Kidney (tissue), 22 donors: ENCODE results near the gene SLC7A1. TPM values are rescaled to one million over a fixed set of nuclear protein-coding genes. Genes with fewer than 3 reads are reported as not detected.
A peak's percentile ranks its signal among the peaks of the same experiment; 100 is the strongest.
"Not testable (repeated sequence)": the region's sequence is repeated elsewhere in the genome, so short reads cannot be mapped to it uniquely, and the experiment has no call there.

ENCODE experiments used
- DNase-seq, 5 donors: peaks; one replicate each; pipeline ENCODE4 v3.0.0-alpha.2; 2013 to 2020
- FAIRE-seq: peaks from 2 replicates; lab custom pipeline; 2012; peaks lifted over from hg19 to GRCh38; lab: Jason Lieb, UNC
- H3K27ac ChIP-seq, 2 donors: one replicate each; pipeline ENCODE4 v1.7.0; 2013; ENCODE audit warnings: low read depth in 2 of 2, low read length in 2 of 2, inconsistent platforms in 1 of 2
- H3K27me3 ChIP-seq: one replicate; pipeline ENCODE4 v1.7.1; 2013; ENCODE audit warnings: low read length, inconsistent platforms; ENCODE audit not compliant: control insufficient read depth, insufficient read depth
- H3K36me3 ChIP-seq, 3 donors: one replicate each; pipeline versions ENCODE4 v1.7.0 to v1.7.1; 2013; ENCODE audit warnings: low read length in 3 of 3, control low read depth in 1 of 3, inconsistent platforms in 1 of 3; ENCODE audit not compliant: insufficient read depth in 3 of 3, control insufficient read depth in 2 of 3
- H3K4me1 ChIP-seq, 3 donors: one replicate each; pipeline versions ENCODE4 v1.7.0 to v1.7.1; 2013; ENCODE audit warnings: low read length in 3 of 3, inconsistent platforms in 1 of 3, low read depth in 1 of 3; ENCODE audit not compliant: control insufficient read depth in 2 of 3, insufficient read depth in 2 of 3
- H3K4me3 ChIP-seq, 3 donors: one replicate each; pipeline versions ENCODE4 v1.7.0 to v1.8.1; 2013; ENCODE audit warnings: low read length in 3 of 3, control low read depth in 1 of 3, inconsistent platforms in 1 of 3
- H3K9ac ChIP-seq, 3 donors: one replicate each; pipeline versions ENCODE4 v1.7.0 to v1.7.1; 2013; ENCODE audit warnings: low read length in 3 of 3, control low read depth in 1 of 3, inconsistent platforms in 1 of 3
- H3K9me3 ChIP-seq, 3 donors: one replicate each; pipeline versions ENCODE4 v1.7.0 to v1.7.1; 2013; ENCODE audit warnings: low read length in 3 of 3, control low read depth in 1 of 3, inconsistent platforms in 1 of 3; ENCODE audit not compliant: control insufficient read depth in 2 of 3, insufficient read depth in 1 of 3
- intact Hi-C: fragments of 100-400 bp; cut with DNase I; formaldehyde crosslinking; loops from one replicate; pipeline ENCODE4 v1.11.1; 2022
- long read RNA-seq, 10 donors: library from polyadenylated mRNA in 1 of 10; unstranded in 1 of 10; transcript quantifications; one replicate each; pipeline ENCODE4 v2.0.0 and lab custom pipeline, GENCODE V29; 2021 to 2026
- polyA plus RNA-seq: library from polyadenylated mRNA; stranded (reverse); fragments of 350-450 nt; fragmentation: Illumina TruSeq; extraction: RNeasy Lipid Tissue Mini Kit (QIAGEN cat#74804); gene quantifications from one replicate; pipeline ENCODE4 v1.2.3, GENCODE V29; 2014; ENCODE audit warnings: low read depth, low replicate concordance; ENCODE audit not compliant: insufficient read depth
- total RNA-seq: library from RNA; stranded (reverse); fragmentation: NEBNext Ultra II Directional; extraction: Animal tissue kit (Norgen Biotek cat#: 25700); gene quantifications from one replicate; pipeline ENCODE4 v1.2.1, GENCODE V29; 2021
- TF ChIP-seq, protein P1 (sequence below): IDR thresholded peaks from 3 replicates; pipeline ENCODE4 v1.5.1; 2012; ENCODE audit warnings: mild to moderate bottlenecking, moderate library complexity, borderline replicate concordance; ENCODE audit not compliant: insufficient read depth; ENCODE audit errors: extremely low read depth
- donor health status: control.
- donor health status: control.
- donor health status: control.
- donor health status: control.
- donor health status: control.
- donor health status: DM: yes; HTN: yes; CAD: no.
- donor health status: Normal renal cell carcinoma (clear cell type).

The SLC7A1 gene
- total RNA-seq (64.5 TPM), polyA plus RNA-seq (2.8 TPM)
- long read RNA-seq, donor 1, full-length matches to known transcripts: 7 of 7 reads
- long read RNA-seq, donor 1, partial matches to known transcripts: 0 of 7 reads
- long read RNA-seq, donor 1, other reads (novel, unspliced or antisense): 0 of 7 reads
- long read RNA-seq, donor 2, full-length matches to known transcripts: 4 of 4 reads
- long read RNA-seq, donor 2, partial matches to known transcripts: 0 of 4 reads
- long read RNA-seq, donor 2, other reads (novel, unspliced or antisense): 0 of 4 reads
- long read RNA-seq, donor 3, full-length matches to known transcripts: 3 of 3 reads
- long read RNA-seq, donor 3, partial matches to known transcripts: 0 of 3 reads
- long read RNA-seq, donor 3, other reads (novel, unspliced or antisense): 0 of 3 reads
- long read RNA-seq, donor 4: 0 reads
- long read RNA-seq, donor 5: 0 reads
- long read RNA-seq, donor 6, full-length matches to known transcripts: 1 of 1 reads
- long read RNA-seq, donor 6, partial matches to known transcripts: 0 of 1 reads
- long read RNA-seq, donor 6, other reads (novel, unspliced or antisense): 0 of 1 reads
- long read RNA-seq, donor 7, full-length matches to known transcripts: 3 of 36 reads
- long read RNA-seq, donor 7, partial matches to known transcripts: 6 of 36 reads
- long read RNA-seq, donor 7, other reads (novel, unspliced or antisense): 27 of 36 reads
- long read RNA-seq, donor 8: 0 reads
- long read RNA-seq, donor 9: 0 reads
- long read RNA-seq, donor 10, full-length matches to known transcripts: 1 of 1 reads
- long read RNA-seq, donor 10, partial matches to known transcripts: 0 of 1 reads
- long read RNA-seq, donor 10, other reads (novel, unspliced or antisense): 0 of 1 reads

- peak within 1 kb of the TSS in 2 of 3 donors; percentile 11 to 68 for H3K9ac ChIP-seq
- H3K27me3 ChIP-seq: peaks cover 3% of the 10 kb centered on the region
- TF ChIP-seq, protein P1, sequence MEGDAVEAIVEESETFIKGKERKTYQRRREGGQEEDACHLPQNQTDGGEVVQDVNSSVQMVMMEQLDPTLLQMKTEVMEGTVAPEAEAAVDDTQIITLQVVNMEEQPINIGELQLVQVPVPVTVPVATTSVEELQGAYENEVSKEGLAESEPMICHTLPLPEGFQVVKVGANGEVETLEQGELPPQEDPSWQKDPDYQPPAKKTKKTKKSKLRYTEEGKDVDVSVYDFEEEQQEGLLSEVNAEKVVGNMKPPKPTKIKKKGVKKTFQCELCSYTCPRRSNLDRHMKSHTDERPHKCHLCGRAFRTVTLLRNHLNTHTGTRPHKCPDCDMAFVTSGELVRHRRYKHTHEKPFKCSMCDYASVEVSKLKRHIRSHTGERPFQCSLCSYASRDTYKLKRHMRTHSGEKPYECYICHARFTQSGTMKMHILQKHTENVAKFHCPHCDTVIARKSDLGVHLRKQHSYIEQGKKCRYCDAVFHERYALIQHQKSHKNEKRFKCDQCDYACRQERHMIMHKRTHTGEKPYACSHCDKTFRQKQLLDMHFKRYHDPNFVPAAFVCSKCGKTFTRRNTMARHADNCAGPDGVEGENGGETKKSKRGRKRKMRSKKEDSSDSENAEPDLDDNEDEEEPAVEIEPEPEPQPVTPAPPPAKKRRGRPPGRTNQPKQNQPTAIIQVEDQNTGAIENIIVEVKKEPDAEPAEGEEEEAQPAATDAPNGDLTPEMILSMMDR: no peak
- H3K27ac ChIP-seq: peak within 1 kb of the TSS; percentile 56 to 61
- peak; percentile 81 to 93 (median 90) for DNase-seq
- intact Hi-C loops: no loop called here
- H3K9me3 ChIP-seq: no peaks in the 10 kb centered on the region
- no peak for FAIRE-seq
- H3K4me1 ChIP-seq: no peaks in the 10 kb centered on the region
- peak within 1 kb of the TSS; percentile 44 to 68 (median 66) for H3K4me3 ChIP-seq
- no peaks in the 10 kb centered on the region for H3K36me3 ChIP-seq
These were observed at the start of gene SLC7A1 for GRCh38 chr13:29595380-29596063. TSS of gene SLC7A1 (minus strand) at chr13:29595688. CDS start at chr13:29536188, 59,500 bp downstream.

- TF ChIP-seq, protein P1: no peak
- H3K9ac ChIP-seq: no peak overlapping the region
- intact Hi-C loops: no loop called here
- no peaks in the 10 kb centered on the region for H3K27me3 ChIP-seq
- H3K9me3 ChIP-seq: no peaks in the 10 kb centered on the region
- H3K27ac ChIP-seq: no peak overlapping the region
- no peaks in the 10 kb centered on the region for H3K4me1 ChIP-seq
- H3K36me3 ChIP-seq: no peaks in the 10 kb centered on the region
- no peak overlapping the region for H3K4me3 ChIP-seq
- no peak for DNase-seq
- no peak for FAIRE-seq
These were observed 45.2 kb upstream of the SLC7A1 start for GRCh38 chr13:29640665-29641064.

DNA sequence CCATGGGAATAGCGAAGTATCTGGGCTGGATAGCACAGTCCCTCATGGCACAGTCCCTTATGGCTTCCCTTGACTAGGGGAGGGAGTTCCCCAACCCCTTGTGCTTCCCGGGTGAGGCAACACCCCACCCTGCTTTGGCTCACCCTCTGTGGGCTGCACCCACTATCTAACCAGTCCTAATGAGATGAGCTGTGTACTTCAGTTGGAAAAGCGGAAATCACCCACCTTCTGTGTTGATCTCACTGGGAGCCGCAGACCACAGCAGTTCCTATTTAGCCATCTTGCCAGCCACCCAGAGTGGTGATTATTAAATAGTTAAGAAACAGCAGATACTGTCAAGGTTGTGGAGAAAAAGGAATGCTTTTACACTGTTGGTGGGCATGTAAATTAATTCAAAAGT, 41.3 kb upstream of the SLC7A1 start:
- intact Hi-C loops, FAIRE-seq: not testable (repeated sequence)

More for the DNA sequence above, 41.3 kb upstream of the SLC7A1 start:
- DNase-seq, H3K36me3 ChIP-seq, H3K27me3 ChIP-seq, H3K4me3 ChIP-seq, H3K4me1 ChIP-seq, H3K9ac ChIP-seq, H3K9me3 ChIP-seq, H3K27ac ChIP-seq: not testable (repeated sequence)
